ENCODE data around the gene NPIPA2.
"Not testable (repeated sequence)": the region's sequence is repeated elsewhere in the genome, so short reads cannot be mapped to it uniquely, and the experiment has no call there.

The NPIPA2 gene

GRCh38 chr16:14742273-14743128 is at the start of gene NPIPA2:
Gene NPIPA2, plus strand, starts transcription at chr16:14742533. Its CDS starts 5,533 bp downstream, at chr16:14748066.
- not testable (repeated sequence) for DNase-seq

GRCh38 chr16:14694129-14694528 is 48.2 kb upstream of the NPIPA2 start, which contains the start of gene PLA2G10:
Gene PLA2G10, minus strand, starts transcription at chr16:14694308. Its CDS starts 79 bp downstream, at chr16:14694229.
- DNase-seq: not testable (repeated sequence)

GRCh38 chr16:14701859-14702258 is 40.5 kb upstream of the NPIPA2 start:
- not testable (repeated sequence) for DNase-seq

GRCh38 chr16:14702672-14703071 is 39.7 kb upstream of the NPIPA2 start:
- not testable (repeated sequence) for DNase-seq

GRCh38 chr16:14703156-14704011 is 38.9 kb upstream of the NPIPA2 start, which contains the start of gene NPIPA3:
Gene NPIPA3, plus strand, starts transcription at chr16:14703411. Its CDS starts 5,533 bp downstream, at chr16:14708944.
- DNase-seq: not testable (repeated sequence)

GRCh38 chr16:14733233-14733632 is 9.1 kb upstream of the NPIPA2 start:
- DNase-seq: not testable (repeated sequence)

- DNase-seq: not testable (repeated sequence)
Observed at GRCh38 chr16:14740832-14741385, 1.4 kb upstream of the NPIPA2 start.

GRCh38 chr16:14741794-14742193 is 539 bp upstream of the NPIPA2 start:
- not testable (repeated sequence) for DNase-seq

GRCh38 chr16:14773654-14774053 is 31.3 kb downstream of the NPIPA2 start:
- not testable (repeated sequence) for DNase-seq

- DNase-seq: not testable (repeated sequence)
Observed at GRCh38 chr16:14775624-14776023, 33.3 kb downstream of the NPIPA2 start.

GRCh38 chr16:14776763-14777162 is 34.4 kb downstream of the NPIPA2 start:
- DNase-seq: not testable (repeated sequence)

GRCh38 chr16:14779368-14779877 is 37.1 kb downstream of the NPIPA2 start:
- not testable (repeated sequence) for DNase-seq

- DNase-seq: not testable (repeated sequence)
Observed at GRCh38 chr16:14786180-14786579, 43.8 kb downstream of the NPIPA2 start.

- not testable (repeated sequence) for DNase-seq
Observed at GRCh38 chr16:14789577-14789976, 47.2 kb downstream of the NPIPA2 start.

- DNase-seq: not testable (repeated sequence)
Observed at GRCh38 chr16:14790320-14790956, 48.1 kb downstream of the NPIPA2 start.

- not testable (repeated sequence) for DNase-seq
Observed at GRCh38 chr16:14792914-14793313, 50.6 kb downstream of the NPIPA2 start.

GRCh38 chr16:14797558-14797957 is 55.2 kb downstream of the NPIPA2 start:
- not testable (repeated sequence) for DNase-seq

- not testable (repeated sequence) for DNase-seq
Observed at GRCh38 chr16:14803577-14803976, 61.2 kb downstream of the NPIPA2 start.

GRCh38 chr16:14807184-14807678 is 64.9 kb downstream of the NPIPA2 start:
- not testable (repeated sequence) for DNase-seq

- DNase-seq: not testable (repeated sequence)
Observed at GRCh38 chr16:14813890-14814289, 71.6 kb downstream of the NPIPA2 start.

All from bone marrow (tissue), 2 donors.